HepG2 (cell line): ENCODE measurements around the gene MFSD11. TPM values are rescaled to one million over a fixed set of nuclear protein-coding genes. Genes with fewer than 3 reads are reported as not detected.

Experiments
- AGO2 ChIP-seq: fragments of 200-400 bp; formaldehyde crosslinking; optimal IDR thresholded peaks from 2 replicates; pipeline ENCODE3; 2017; ENCODE audit warnings: mild to moderate bottlenecking, low read depth, low read length, moderate library complexity
- ATF7 ChIP-seq, 2 experiments: fragments of 450-650 bp in 1 of 2; sonication (generic) in 1 of 2; formaldehyde crosslinking in 1 of 2; IDR thresholded peaks; 2 replicates each; pipeline versions ENCODE4 v1.4.0 to v1.6.1; 2016 to 2020; ENCODE audit warnings: antibody characterized with exemption in 1 of 2, mild to moderate bottlenecking in 1 of 2, missing genetic modification reagents in 1 of 2
- BRF2 ChIP-seq: sonication (generic); formaldehyde crosslinking; IDR thresholded peaks from 2 replicates; pipeline ENCODE4 v1.8.1; 2022; ENCODE audit warnings: mild to moderate bottlenecking, missing genetic modification reagents
- HNF4G ChIP-seq, 2 experiments: sonication (generic) in 1 of 2; formaldehyde crosslinking in 1 of 2; IDR thresholded peaks; 2 replicates each; pipeline versions ENCODE4 v1.4.0 to v1.6.1; 2011 to 2020; ENCODE audit warnings: borderline replicate concordance in 2 of 2, low read depth in 2 of 2, mild to moderate bottlenecking in 2 of 2, low read length in 1 of 2, missing genetic modification reagents in 1 of 2, moderate library complexity in 1 of 2
- KLF12 ChIP-seq: sonication (generic); formaldehyde crosslinking; IDR thresholded peaks from 2 replicates; pipeline ENCODE4 v1.4.0; 2020; ENCODE audit warnings: missing genetic modification reagents, borderline replicate concordance
- MIXL1 ChIP-seq: IDR thresholded peaks from 2 replicates; pipeline ENCODE4 v1.6.1; 2016
- PAF1 ChIP-seq: IDR thresholded peaks from 2 replicates; pipeline ENCODE4 v1.6.1; 2016; ENCODE audit warnings: missing genetic modification reagents, missing compliant biosample characterization
- RARG ChIP-seq: sonication (generic); formaldehyde crosslinking; IDR thresholded peaks from 2 replicates; pipeline ENCODE4 v1.4.0; 2020; ENCODE audit warnings: low read depth, mild to moderate bottlenecking, missing genetic modification reagents
- RBM22 ChIP-seq: fragments of 200-400 bp; formaldehyde crosslinking; optimal IDR thresholded peaks from 2 replicates; pipeline ENCODE3; 2017; ENCODE audit warnings: mild to moderate bottlenecking, low read length, moderate library complexity
- SALL1 ChIP-seq: sonication (generic); formaldehyde crosslinking; IDR thresholded peaks from 2 replicates; pipeline ENCODE4 v1.8.0; 2022; ENCODE audit warnings: mild to moderate bottlenecking, missing genetic modification reagents
- SMAD9 ChIP-seq: sonication (generic); formaldehyde crosslinking; IDR thresholded peaks from 2 replicates; pipeline ENCODE4 v1.5.1; 2020; ENCODE audit warnings: mild to moderate bottlenecking, missing genetic modification reagents
- TBP ChIP-seq: sonication (generic); formaldehyde crosslinking; IDR thresholded peaks from 2 replicates; pipeline ENCODE4 v1.5.0; 2020; ENCODE audit warnings: missing genetic modification reagents
- TFAP4 ChIP-seq: sonication (generic); IDR thresholded peaks from 2 replicates; pipeline ENCODE4 v1.6.1; 2016; ENCODE audit warnings: low read depth, borderline replicate concordance
- TOPORS ChIP-seq: sonication (generic); formaldehyde crosslinking; IDR thresholded peaks from 2 replicates; pipeline ENCODE4 v1.8.0; 2023; ENCODE audit warnings: mild to moderate bottlenecking, missing genetic modification reagents
- ZHX2 ChIP-seq, 2 experiments: sonication (generic) in 1 of 2; formaldehyde crosslinking in 1 of 2; IDR thresholded peaks; 2 replicates each; pipeline versions ENCODE4 v1.6.1 to v1.9.0; 2014 to 2022; ENCODE audit warnings: antibody characterized with exemption in 1 of 2, borderline replicate concordance in 1 of 2, inconsistent platforms in 1 of 2, low read depth in 1 of 2, missing genetic modification reagents in 1 of 2
- ZNF121 ChIP-seq: sonication (generic); formaldehyde crosslinking; IDR thresholded peaks from 2 replicates; pipeline ENCODE4 v1.5.0; 2020; ENCODE audit warnings: mild to moderate bottlenecking, missing genetic modification reagents
- ZNF264 ChIP-seq: sonication (generic); formaldehyde crosslinking; IDR thresholded peaks from 2 replicates; pipeline ENCODE4 v1.4.0; 2020; ENCODE audit warnings: missing genetic modification reagents
- ZNF431 ChIP-seq: sonication (generic); formaldehyde crosslinking; IDR thresholded peaks from 2 replicates; pipeline ENCODE4 v1.9.0; 2022; ENCODE audit warnings: missing genetic modification reagents, low read depth, mild to moderate bottlenecking, borderline replicate concordance
- ZNF703 ChIP-seq: sonication (generic); formaldehyde crosslinking; IDR thresholded peaks from 2 replicates; pipeline ENCODE4 v1.5.1; 2020; ENCODE audit warnings: missing genetic modification reagents, mild to moderate bottlenecking, moderate library complexity, borderline replicate concordance
- ZNF784 ChIP-seq: sonication (generic); formaldehyde crosslinking; IDR thresholded peaks from 2 replicates; pipeline ENCODE4 v1.5.1; 2020; ENCODE audit warnings: missing genetic modification reagents, mild to moderate bottlenecking, borderline replicate concordance
- polyA plus RNA-seq, 8 experiments: library from polyadenylated mRNA; depleted of rRNA in 3 of 8; stranded (reverse) in 7 of 8; unstranded in 1 of 8; fragments of >200 nt; fragmentation: Illumina TruSeq in 4 of 8; extraction: Trizol in 4 of 8; gene quantifications; 2 replicates each; pipeline versions ENCODE4 v1.2.1 to v1.2.3, GENCODE V29; 2011 to 2016; ENCODE audit warnings: low read depth in 4 of 8, missing spikeins in 1 of 8, mixed read lengths in 1 of 8; ENCODE audit not compliant: insufficient read depth in 1 of 8
- total RNA-seq, 5 experiments: library from RNA; depleted of rRNA; stranded (reverse); fragments of >200 nt; fragmentation: Illumina TruSeq; extraction: Trizol; gene quantifications; 2 replicates each; pipeline ENCODE4 v1.2.3, GENCODE V29; 2016; ENCODE audit warnings: low read depth in 1 of 5

Gene MFSD11
- total and polyA plus RNA-seq, 2 of the 13 experiments (the other 11 are each of a cell fraction or from before 2014, with no cell fraction given), result 26.1 to 36.3 TPM

GRCh38 chr17:76735586-76736348 is 2.2 kb upstream of the MFSD11 start (continued):
- TF ChIP-seq ZNF121 (CRISPR knock-in tag), result no peak
- TF ChIP-seq ZNF264 (CRISPR knock-in tag), result 0 out of 2 replicates have a peak, but pooled peaks have one; percentile 63
- no peak for TF ChIP-seq RARG (CRISPR knock-in tag)
- no peak for TF ChIP-seq SMAD9 (CRISPR knock-in tag)
- TF ChIP-seq TBP, result 0 out of 2 replicates have a peak, but pooled peaks have one; percentile 19
- no peak for TF ChIP-seq ZNF431
- TF ChIP-seq HNF4G (IDR thresholded peaks at IDR 0.05; ENCODE audit: borderline replicate concordance, low read depth, low read length), result peak; percentile 30
- no peak for TF ChIP-seq HNF4G (CRISPR knock-in tag; IDR thresholded peaks at IDR 0.05; ENCODE audit: borderline replicate concordance, low read depth)
- TF ChIP-seq SALL1, result no peak
- peak; percentile 57 for TF ChIP-seq RBM22
- TF ChIP-seq TOPORS (CRISPR knock-in tag), result peak; percentile 22
- TF ChIP-seq AGO2, result no peak
- no peak for TF ChIP-seq ATF7 (IDR thresholded peaks at IDR 0.05)
- no peak for TF ChIP-seq ATF7 (CRISPR knock-in tag; IDR thresholded peaks at IDR 0.05)
- TF ChIP-seq KLF12 (CRISPR knock-in tag), result no peak
- no peak for TF ChIP-seq ZHX2 (IDR thresholded peaks at IDR 0.05; ENCODE audit: low read depth)
- TF ChIP-seq ZHX2 (CRISPR knock-in tag; IDR thresholded peaks at IDR 0.05; ENCODE audit: borderline replicate concordance), result no peak
- 0 out of 2 replicates have a peak, but pooled peaks have one; percentile 27 for TF ChIP-seq BRF2 (CRISPR knock-in tag)
- TF ChIP-seq ZNF784 (CRISPR knock-in tag), result no peak
- TF ChIP-seq PAF1 (CRISPR knock-in tag), result no peak
- no peak for TF ChIP-seq ZNF703 (CRISPR knock-in tag)
- TF ChIP-seq MIXL1 (CRISPR knock-in tag), result 0 out of 2 replicates have a peak, but pooled peaks have one; percentile 24
- no peak for TF ChIP-seq TFAP4
